ENCODE measurements around the gene HJURP. TPM values are rescaled to one million over a fixed set of nuclear protein-coding genes. Genes with fewer than 3 reads are reported as not detected.

The HJURP gene
- total RNA-seq, 6 experiments from 2014 or later, result 16.8 to 33.6 (median 32.4) TPM

- Mint-ChIP-seq H3K27me3 (ENCODE audit: insufficient read depth) (peaks cover 7% of the 10 kb centered on the region), H3K4me3 (peak overlapping the region; percentile 95), H3K27ac (peak overlapping the region; percentile 94), H3K36me3 (ENCODE audit: low read depth) (peaks cover 24% of the 10 kb centered on the region), H3K9me3 (no peaks in the 10 kb centered on the region), H3K4me1 (ENCODE audit: low read depth) (peaks cover 49% of the 10 kb centered on the region)
- no peak for DNase-seq
- TF ChIP-seq CTCF (IDR thresholded peaks at IDR 0.05), result no peak
Measured at GRCh38 chr2:233853353-233853752, 982 bp downstream of the HJURP start.

GRCh38 chr2:233852056-233852455 lies 2.3 kb downstream of the HJURP start:
- peaks cover 7% of the 10 kb centered on the region for H3K27me3 Mint-ChIP-seq (ENCODE audit: insufficient read depth)
- no peak for TF ChIP-seq CTCF (IDR thresholded peaks at IDR 0.05)
- no peak for DNase-seq
- H3K36me3 Mint-ChIP-seq (ENCODE audit: low read depth), result peaks cover 28% of the 10 kb centered on the region
- peak overlapping the region; percentile 95 for H3K4me3 Mint-ChIP-seq
- H3K27ac Mint-ChIP-seq, result peak overlapping the region; percentile 75
- no peaks in the 10 kb centered on the region for H3K9me3 Mint-ChIP-seq
- peaks cover 49% of the 10 kb centered on the region for H3K4me1 Mint-ChIP-seq (ENCODE audit: low read depth)

- Mint-ChIP-seq H3K27ac (no peak overlapping the region), H3K27me3 (ENCODE audit: insufficient read depth) (peaks cover 7% of the 10 kb centered on the region), H3K9me3 (no peaks in the 10 kb centered on the region), H3K4me3 (peak overlapping the region; percentile 95; the same call in 1 of the 2 replicates), H3K36me3 (ENCODE audit: low read depth) (peaks cover 28% of the 10 kb centered on the region), H3K4me1 (ENCODE audit: low read depth) (peaks cover 49% of the 10 kb centered on the region)
- DNase-seq, result no peak
- TF ChIP-seq CTCF (IDR thresholded peaks at IDR 0.05), result no peak
Measured at GRCh38 chr2:233851169-233851568, 3.2 kb downstream of the HJURP start.

- H3K4me1 Mint-ChIP-seq (ENCODE audit: low read depth), result peaks cover 46% of the 10 kb centered on the region
- H3K27ac Mint-ChIP-seq, result no peak overlapping the region
- no peak for DNase-seq
- no peak overlapping the region for H3K4me3 Mint-ChIP-seq
- peaks cover 31% of the 10 kb centered on the region for H3K36me3 Mint-ChIP-seq (ENCODE audit: low read depth)
- peaks cover 7% of the 10 kb centered on the region for H3K27me3 Mint-ChIP-seq (ENCODE audit: insufficient read depth)
- no peaks in the 10 kb centered on the region for H3K9me3 Mint-ChIP-seq
- no peak for TF ChIP-seq CTCF (IDR thresholded peaks at IDR 0.05)
Measured at GRCh38 chr2:233850745-233851144, 3.6 kb downstream of the HJURP start.

- DNase-seq, result no peak
- H3K27ac Mint-ChIP-seq, result no peak overlapping the region; the same call in 1 of the 2 replicates
- peaks cover 36% of the 10 kb centered on the region for H3K4me1 Mint-ChIP-seq (ENCODE audit: low read depth)
- no peak overlapping the region for H3K4me3 Mint-ChIP-seq
- peaks cover 7% of the 10 kb centered on the region for H3K27me3 Mint-ChIP-seq (ENCODE audit: insufficient read depth)
- peaks cover 35% of the 10 kb centered on the region for H3K36me3 Mint-ChIP-seq (ENCODE audit: low read depth)
- no peak for TF ChIP-seq CTCF (IDR thresholded peaks at IDR 0.05)
- no peaks in the 10 kb centered on the region for H3K9me3 Mint-ChIP-seq
Measured at GRCh38 chr2:233849607-233850271, 4.6 kb downstream of the HJURP start.

Data from HFFc6 (cell line).